ENCODE data around the gene PEX10.

DNA sequence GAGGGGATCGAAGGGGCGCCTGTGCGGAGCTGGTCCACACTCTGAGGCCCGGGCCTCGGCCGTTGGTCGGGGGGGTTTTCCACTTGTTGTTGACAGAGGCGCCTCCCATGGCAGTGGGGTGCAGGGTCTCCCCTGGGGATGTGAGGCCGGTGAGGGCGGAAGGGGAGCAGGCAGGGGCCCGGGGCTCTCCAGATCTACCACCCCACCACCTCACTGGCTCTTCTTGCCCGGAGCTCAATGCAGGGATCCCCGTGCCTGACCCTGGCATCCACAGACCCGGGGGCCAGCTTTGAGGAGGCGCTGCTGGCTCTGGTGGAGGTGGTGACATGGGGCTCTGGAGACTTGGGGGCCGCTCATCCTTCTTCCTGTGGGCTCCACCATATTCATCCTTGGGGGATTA, 7.1 kb upstream of the PEX10 start:
- TF ChIP-seq, protein P1, sequence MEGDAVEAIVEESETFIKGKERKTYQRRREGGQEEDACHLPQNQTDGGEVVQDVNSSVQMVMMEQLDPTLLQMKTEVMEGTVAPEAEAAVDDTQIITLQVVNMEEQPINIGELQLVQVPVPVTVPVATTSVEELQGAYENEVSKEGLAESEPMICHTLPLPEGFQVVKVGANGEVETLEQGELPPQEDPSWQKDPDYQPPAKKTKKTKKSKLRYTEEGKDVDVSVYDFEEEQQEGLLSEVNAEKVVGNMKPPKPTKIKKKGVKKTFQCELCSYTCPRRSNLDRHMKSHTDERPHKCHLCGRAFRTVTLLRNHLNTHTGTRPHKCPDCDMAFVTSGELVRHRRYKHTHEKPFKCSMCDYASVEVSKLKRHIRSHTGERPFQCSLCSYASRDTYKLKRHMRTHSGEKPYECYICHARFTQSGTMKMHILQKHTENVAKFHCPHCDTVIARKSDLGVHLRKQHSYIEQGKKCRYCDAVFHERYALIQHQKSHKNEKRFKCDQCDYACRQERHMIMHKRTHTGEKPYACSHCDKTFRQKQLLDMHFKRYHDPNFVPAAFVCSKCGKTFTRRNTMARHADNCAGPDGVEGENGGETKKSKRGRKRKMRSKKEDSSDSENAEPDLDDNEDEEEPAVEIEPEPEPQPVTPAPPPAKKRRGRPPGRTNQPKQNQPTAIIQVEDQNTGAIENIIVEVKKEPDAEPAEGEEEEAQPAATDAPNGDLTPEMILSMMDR (conservative IDR thresholded peaks at IDR 0.05): no peak
- TF ChIP-seq ZFX (IDR thresholded peaks at IDR 0.05): no peak

Measured in C4-2B (cell line).